Fibroblast of villous mesenchyme (primary cell): ENCODE results near the gene SERTAD4. TPM values are rescaled to one million over a fixed set of nuclear protein-coding genes. Genes with fewer than 3 reads are reported as not detected.
A peak's percentile ranks its signal among the peaks of the same experiment; 100 is the strongest.

Source experiments
- DNase-seq: peaks from one replicate; pipeline ENCODE4 v3.0.0-alpha.2; 2010; ENCODE audit warnings: low read depth
- H3K4me3 ChIP-seq: 2 replicates; pipeline ENCODE4 v1.5.1; 2011; ENCODE audit warnings: low read depth, mild to moderate bottlenecking, low read length
- total RNA-seq: library from RNA; depleted of rRNA; stranded (reverse); fragments of >200 nt; gene quantifications from 2 replicates; pipeline ENCODE4 v1.2.3, GENCODE V29; 2012
- TF ChIP-seq, protein P1 (sequence below): IDR thresholded peaks from 2 replicates; pipeline ENCODE4 v1.5.1; 2012; ENCODE audit warnings: low read depth, mild to moderate bottlenecking, low read length; ENCODE audit not compliant: insufficient read depth

Gene SERTAD4
- total RNA-seq, 1 donor = 31.1 TPM

DNA sequence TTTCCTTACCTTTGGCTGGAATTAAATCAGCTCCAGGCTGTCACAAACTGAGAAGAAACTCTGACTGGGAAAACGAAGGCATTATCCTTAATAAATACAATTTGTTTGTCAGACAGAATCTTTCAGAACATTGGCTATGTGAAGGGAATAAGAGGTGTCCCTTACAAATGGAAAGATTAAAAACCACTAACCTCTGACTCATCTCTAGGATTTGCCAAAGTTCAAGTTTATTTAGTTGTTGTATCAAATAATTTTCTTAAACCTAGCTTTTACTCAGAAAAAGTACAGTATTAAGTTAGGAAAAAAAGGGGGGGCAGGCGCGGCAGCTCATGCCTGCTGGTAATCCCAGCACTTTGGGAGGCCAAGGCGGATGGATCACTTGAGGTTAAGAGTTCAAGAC, 15.7 kb downstream of the SERTAD4 start:
- H3K4me3 ChIP-seq = no peak overlapping the region
- TF ChIP-seq, protein P1, sequence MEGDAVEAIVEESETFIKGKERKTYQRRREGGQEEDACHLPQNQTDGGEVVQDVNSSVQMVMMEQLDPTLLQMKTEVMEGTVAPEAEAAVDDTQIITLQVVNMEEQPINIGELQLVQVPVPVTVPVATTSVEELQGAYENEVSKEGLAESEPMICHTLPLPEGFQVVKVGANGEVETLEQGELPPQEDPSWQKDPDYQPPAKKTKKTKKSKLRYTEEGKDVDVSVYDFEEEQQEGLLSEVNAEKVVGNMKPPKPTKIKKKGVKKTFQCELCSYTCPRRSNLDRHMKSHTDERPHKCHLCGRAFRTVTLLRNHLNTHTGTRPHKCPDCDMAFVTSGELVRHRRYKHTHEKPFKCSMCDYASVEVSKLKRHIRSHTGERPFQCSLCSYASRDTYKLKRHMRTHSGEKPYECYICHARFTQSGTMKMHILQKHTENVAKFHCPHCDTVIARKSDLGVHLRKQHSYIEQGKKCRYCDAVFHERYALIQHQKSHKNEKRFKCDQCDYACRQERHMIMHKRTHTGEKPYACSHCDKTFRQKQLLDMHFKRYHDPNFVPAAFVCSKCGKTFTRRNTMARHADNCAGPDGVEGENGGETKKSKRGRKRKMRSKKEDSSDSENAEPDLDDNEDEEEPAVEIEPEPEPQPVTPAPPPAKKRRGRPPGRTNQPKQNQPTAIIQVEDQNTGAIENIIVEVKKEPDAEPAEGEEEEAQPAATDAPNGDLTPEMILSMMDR = no peak
- DNase-seq = no peak

DNA sequence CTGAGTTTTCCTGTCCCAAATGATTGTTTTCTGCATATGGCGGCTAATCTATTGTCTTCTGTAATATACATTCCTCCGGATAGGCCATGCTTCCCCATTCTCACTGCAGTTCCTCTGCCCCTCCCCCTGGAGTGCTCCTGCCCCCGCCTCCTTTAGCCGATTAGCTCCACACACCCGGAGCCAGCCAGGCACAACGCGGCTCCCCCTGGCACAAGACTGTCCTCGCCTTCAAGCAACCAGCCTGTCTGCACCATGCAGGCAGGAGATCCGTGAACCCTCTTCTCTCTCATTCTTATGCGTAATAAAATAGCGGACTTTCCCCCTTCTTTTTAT, 18.0 kb downstream of the SERTAD4 start:
- DNase-seq = no peak
- TF ChIP-seq, protein P1 = no peak
- H3K4me3 ChIP-seq = peak overlapping the region; percentile 7

DNA sequence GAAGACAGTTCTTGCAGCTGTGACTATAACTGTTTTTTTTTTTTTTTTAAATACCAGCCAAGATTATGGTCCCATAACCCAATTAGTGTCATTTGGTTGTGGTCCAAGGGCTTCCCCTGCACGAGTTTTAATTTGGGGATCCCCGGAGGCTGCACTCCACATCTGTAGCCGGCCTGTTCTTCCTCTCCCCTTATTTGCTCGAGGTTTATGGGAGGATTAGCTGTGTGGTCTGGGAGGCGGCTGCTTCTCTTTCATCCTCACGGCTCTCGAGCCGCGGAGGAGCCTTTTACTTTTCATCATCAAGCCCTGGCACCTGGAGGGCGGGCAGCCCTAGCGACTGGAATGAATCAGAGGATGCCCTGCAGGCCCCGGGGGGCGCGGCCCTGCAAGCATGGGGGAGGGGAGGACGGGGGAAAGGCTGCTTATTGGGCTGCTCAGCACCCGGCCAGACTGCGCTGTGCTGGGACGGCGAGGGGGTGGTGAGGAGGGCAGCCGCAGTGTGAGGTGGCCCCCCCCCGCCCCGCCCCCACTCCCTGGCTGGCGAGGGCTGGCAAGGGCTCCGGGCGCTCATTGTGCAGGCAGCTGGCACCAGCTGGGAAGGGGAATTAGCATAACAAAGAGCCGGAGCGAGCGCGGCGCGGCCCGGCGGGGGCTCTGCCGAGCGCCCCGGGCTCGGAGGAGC, 18.5 kb downstream of the SERTAD4 start:
- peak overlapping the region; percentile 47 for H3K4me3 ChIP-seq
- TF ChIP-seq, protein P1 = no peak
- peak; percentile 55 for DNase-seq

DNA sequence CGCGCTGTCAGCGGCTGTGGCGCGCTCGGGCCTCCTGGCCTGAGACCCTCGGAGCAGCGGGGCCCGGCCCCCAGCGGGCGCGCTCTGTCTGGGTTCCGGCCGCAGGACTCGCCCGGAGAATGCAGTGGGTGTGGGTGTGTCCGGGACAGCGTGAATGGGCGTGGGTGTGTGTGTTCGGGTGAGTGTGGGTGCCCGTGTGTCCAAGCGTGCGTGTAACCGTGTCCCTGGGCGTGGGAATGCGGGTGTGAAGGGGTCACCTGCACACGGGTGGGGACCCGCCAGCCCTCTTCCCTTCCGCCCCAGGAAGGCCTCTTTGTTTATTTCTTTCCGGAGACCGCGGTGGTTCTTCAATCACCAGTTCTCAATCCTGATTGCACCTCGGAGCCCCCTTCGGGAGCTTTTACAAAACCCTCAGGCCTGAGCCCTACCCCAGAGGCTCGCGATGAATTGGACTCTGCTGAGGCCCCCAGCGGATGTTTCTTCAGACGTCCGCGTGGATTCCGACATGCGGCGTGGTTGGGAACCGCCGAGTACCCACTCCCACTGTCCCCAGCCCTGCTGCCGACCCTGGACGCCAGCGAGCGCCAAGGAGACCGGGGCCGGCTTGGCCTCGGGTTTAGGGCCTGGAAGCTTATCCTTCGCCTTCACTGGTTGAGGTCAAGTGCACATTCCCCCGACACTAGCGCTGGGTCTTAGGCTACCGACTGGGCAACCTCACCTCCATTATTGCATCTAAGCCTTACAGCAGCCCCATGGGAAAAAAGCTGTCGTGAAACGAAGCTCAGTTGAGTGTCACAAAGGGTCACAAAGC, 19.3 kb downstream of the SERTAD4 start:
- TF ChIP-seq, protein P1 = no peak
- no peak for DNase-seq
- peak overlapping the region; percentile 47 for H3K4me3 ChIP-seq

DNA sequence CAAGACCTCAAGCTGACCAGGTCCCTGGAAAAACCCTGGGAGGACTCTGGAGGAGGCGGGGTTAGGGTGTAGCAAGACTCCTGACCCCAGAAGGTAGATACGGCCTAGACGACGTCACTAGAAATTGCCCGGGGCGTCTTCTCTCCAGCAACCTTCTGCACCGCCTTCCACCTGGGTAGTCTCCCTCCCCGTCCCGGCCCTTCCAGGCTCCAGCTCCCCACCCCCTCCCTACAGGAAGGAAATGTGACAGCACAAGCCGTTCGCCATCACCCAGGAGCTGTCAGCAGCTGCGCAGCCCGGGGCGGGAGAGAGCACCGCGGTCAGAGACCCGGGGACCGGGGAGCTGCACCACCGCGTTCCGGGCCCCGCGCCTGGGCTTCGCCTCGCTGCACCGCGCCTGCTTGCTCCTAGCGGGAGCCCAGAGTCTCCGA, 20.0 kb downstream of the SERTAD4 start:
- DNase-seq = no peak
- TF ChIP-seq, protein P1 = no peak
- H3K4me3 ChIP-seq = no peak overlapping the region

DNA sequence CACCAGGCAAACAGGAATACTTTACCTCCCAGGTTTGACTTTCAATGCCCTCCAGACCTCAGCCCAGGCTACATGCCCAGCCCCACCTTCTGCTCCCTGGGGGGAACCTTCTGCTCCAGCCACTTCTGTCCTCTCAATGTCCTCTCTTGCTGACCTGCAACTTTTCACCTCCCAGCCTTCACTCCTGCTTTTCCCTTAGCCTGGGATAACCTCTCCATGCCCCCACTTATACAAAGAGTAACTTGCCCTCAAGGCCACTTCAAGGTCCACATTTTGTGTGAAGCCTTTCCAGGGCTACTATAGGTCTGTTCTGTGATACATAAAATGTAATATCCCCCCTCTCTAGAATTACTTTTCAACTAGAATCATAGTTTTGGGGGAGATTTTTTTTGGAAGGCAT, 21.7 kb downstream of the SERTAD4 start:
- no peak for DNase-seq
- TF ChIP-seq, protein P1 = no peak
- H3K4me3 ChIP-seq = no peak overlapping the region
